NCI-H1436 (cell line): ENCODE results near the gene FARS2.
A peak's percentile ranks its signal among the peaks of the same experiment; 100 is the strongest.

ENCODE experiments used
- DNase-seq: peaks from one replicate; lab custom pipeline; 2025; lab: John Stamatoyannopoulos, UW

The FARS2 gene

DNA sequence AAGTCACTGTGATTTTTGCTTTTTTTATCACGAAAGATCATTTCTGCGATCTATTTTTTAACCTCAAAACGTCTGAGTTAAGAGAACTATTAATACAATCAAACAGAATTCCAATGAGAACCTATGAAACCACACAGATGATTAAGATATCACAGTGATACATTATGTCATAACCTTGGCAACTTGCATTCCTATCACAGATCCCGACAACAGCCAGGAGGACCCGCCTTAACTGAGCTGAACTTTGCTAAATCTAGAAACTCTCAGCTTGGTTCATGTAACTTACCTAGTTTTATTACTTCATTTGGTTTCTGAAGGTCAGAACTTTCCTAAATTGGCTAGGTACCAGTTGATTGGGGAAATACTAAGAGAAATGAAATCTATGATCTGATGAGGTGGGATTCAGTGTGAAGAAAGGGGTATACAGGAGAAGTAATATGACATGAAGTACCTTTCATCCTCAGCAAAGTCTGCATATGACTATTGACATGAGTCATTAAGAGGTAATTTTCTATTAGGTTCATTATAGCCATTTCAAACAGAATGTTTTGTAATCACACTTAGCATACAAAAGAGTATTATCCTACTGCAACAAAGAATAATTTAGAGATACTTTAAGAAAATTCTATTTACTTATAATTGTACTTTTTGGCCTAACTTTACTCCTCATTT is 11.7 kb upstream of the FARS2 start:
- DNase-seq: no peak

DNA sequence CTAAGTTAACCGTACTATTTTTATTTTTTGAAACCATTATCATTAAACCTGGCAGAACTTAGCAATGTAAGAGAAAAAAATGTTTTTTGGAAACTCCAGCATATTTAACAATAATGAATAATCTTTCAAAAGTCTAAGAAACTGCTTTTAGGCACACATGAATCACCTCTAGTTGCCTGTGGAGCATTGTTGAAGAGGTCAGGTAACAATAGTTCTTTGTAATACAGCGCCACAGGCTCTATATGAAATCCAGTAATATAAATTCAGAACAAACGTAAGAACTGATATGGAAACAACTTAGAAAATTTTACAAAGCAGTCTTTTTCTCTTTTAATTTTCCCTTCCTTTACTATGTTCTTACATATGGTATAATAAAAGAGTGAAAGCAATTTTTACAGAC is 10.9 kb upstream of the FARS2 start:
- DNase-seq: no peak

DNA sequence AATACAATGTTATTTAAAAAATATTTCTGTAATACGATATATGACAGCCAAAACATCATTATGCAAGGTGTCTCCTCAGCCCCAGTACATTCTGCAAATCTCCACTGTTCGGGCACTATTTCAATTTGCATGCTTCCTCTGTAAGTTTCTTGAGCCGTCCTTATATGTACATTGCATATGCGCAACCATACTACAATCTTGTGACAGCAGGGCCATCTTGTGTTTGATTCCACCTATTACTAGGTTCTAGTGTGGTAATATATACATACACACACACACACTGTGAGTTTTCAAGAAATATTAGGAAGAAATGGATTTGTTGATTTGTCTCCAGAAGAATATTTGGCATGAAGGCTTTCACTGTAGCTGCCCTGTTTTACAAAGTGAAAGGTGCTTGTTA is 10.4 kb upstream of the FARS2 start:
- DNase-seq: no peak

DNA sequence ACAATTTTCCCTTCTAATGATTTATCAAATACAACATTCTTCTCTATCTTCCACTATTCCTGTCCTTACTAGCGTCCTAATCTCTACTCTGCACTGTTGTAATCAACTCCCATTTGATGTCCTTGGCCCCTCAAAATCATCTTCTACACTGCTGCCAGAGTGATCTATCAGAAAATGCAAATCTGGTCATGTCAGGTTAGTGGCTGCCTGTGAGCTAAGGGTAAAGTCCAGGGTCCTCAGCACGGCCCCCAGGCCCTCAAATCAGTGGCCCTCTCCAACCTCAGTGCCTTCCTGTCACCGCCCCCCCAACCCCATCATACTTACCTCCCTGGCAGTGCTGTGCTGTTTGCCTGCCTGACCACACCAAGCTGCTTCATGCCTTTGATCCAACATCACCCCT is 4.4 kb upstream of the FARS2 start:
- no peak for DNase-seq

DNA sequence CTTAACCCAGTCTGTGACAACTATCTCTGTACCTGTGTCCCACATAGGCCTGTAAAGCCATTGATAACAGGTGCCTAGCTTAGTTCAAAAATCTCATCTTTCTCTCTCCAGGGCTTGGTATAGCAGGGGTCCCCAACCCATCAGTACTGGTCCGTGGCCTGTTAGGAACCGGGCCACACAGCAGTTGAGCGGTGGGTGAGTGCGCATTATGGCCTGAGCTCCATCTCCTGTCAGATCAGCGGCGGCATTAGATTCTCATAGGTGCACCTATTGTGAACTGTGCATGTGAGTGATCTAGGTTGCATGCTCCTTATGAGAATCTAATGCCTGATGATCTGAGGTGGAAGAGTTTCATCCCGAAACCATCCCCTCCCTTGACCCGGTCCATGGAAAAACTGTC is 3.9 kb upstream of the FARS2 start:
- no peak for DNase-seq

DNA sequence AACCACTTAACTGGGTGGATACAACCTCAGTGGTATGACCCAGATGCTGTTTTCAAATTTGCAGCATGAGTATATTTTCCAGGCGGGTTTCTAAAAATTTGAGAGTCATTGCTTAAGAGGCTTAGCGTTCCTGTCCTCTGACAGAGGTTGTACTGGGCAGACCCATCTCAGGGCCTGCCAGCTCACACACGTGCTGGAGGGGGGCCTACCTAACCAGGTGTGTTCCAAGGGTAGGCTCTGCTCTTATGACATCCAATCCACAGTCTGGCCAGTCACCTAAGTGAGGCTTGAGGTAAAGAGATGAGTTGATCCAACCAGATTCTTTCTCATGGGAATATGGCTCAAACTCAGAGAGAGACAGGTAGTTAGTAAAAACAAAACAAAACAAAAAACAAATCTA is 1.9 kb upstream of the FARS2 start:
- no peak for DNase-seq

DNA sequence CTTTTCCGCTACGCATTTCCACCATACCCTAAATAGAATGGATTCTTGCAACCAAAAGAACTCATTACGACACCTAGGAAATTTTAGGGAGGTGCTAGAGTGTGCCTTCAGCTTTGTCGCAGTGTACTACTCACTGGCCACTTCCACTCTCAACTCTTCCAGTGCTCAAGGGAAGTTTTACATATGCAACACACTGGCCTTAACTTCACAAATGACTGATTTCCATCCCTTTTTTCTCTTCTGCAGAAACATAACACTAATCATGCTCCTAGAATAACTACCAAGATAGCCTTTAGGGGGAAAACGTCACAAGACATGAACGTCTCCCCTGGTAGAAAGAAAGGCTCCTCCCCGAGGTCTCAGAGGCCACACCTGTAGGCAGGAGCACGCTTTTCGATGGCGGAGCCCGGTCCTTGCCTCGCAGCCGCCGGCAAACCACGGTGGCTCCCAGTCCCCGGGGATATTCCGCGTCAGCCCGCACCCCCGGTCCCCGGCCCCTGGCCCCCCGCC is 1.1 kb upstream of the FARS2 start:
- peak; percentile 56 for DNase-seq

DNA sequence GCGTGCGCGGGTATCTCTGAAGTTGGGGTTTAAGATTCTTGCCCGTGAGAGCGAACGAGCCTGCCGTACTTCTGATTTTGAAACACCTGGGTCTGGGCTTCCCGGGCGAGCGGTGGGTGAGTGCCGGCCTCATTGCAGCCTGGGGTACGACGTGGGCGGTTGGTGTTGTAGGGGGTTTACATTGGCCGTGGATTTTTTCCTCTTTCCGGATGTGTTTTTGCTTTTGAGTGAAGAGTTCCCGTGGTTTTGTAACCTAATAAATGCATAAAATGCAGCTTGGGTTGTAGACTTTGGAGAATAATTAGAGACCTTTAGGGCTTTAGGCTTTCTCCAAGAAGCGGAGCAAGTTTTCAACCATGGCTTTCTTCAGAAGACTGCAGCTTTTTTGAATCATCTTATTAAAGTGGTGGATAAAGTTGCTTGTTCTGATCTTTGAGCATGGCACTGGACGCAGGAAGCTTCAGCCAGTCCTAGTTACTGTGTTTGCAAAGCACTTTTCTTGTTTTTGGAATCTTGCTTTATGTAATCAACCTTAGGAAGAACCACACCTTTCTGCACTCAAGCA is 314 bp downstream of the FARS2 start:
- DNase-seq: no peak

DNA sequence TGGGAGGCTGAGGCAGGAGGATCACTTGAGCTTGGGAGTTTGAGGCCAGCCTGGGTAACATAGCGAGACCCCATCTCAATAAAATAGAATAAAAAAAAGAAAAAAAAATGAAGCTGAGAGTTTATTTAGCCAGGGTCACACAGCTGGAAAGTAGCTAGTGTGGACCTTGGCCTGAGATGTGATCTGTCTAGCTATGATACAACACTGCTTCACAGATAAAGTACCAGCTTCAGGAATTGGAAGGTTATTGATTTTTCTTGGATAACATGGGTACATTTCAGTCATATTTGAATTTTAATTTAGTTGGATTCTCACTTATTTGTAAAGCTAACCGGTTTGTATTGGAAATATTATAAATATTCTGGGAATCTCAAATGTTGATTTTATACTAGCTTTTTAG is 5.1 kb downstream of the FARS2 start:
- DNase-seq: no peak

DNA sequence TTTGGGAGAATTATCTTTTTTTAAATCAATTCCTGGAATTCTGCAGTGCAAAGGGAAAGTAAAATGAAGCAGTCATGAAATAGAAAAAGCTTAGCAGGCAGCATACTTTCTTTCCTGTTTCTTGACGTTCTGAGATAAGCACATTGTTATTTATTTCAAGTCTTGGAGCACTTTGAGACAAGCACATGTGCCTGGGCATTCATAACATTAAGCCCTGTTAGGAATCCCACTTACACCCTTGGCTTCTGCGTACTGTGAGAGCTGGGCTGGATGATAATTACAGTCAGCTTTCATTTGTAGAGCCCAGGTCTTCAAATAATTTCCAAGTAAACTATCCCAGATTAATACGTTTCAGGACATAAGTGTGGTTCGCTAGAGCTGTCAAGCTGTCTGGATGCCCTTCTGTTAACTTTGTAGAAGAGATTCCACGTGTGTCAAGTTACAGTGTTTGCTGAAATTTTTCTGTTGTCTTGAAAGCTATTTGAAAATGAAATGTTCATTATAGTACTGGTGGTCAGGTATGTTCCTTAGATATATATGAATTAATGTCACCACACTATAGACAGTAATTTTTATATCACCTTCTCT is 8.9 kb downstream of the FARS2 start:
- DNase-seq: no peak

DNA sequence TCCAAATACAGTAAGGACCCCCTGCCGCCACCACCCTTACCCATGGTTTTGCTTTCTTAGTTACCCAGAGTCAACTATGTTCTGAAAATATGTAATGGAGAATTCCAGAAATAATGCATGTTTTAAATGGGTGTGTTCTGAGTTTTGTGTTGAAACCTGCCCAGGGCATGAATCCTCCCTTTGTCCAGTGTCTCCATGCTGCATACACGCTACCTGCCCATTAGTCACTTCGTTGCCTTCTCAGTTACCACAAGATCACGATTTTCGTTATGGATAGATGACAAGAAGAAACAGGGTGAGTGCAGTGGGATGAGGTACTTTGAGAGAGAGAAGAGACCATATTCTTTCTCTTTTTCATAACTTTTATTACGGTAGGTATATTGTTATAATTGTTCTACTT is 10.6 kb downstream of the FARS2 start:
- DNase-seq: no peak

DNA sequence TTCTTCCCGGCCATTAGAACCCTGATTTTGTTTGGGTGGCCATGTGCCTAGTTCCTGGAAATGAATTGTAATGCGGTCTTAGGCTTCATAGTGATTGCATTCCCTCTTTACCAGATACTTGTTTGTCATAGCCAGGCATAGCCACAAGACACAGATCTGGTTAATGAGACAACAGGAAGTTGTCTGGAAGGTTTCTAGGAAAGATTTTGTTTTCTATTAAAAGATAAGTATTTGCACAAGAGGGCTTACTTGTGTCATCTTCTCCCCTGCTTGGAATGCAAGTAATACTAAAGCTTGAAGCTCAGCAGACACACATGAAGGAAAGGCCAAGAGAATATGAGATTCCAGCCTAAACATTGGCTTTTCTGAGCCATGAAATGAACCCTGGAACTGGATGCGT is 12.9 kb downstream of the FARS2 start:
- no peak for DNase-seq

DNA sequence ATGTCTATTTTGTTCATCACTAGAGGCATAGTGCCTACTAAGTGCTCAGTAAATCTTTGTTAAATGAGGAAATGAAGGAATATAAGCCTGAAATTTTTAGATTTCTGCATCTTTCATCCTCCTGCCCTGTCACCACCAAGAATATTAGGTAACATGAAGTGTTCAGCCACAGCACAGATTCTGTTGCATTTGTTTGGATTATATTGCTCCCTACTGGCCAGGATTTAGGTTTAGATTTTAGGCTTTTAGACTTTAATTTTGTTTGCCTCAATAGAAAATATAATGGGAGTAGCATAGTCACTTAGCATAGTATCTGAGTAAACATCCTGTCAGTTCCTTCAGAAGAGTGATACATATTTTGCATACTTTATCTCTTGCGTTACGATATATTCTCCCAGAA is 14.2 kb downstream of the FARS2 start:
- no peak for DNase-seq

DNA sequence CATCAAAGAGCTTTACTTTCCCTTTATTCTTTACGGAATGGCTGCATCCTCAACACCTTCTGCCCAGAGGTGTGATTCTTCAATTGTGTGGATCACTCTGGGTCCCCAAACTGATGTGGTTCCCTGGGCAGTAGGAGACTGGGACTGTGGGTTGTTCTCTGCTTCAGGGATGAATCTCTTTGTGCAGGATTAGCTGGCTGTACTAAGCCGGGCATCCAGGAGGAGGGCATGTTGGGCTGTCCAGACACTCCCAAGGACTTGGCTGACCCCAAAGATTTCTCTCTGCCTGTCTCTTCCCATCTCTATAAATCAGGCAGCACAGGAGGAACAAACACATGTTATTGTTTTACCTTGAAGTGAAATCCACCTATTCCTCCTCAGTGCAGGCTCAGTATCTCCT is 15.3 kb downstream of the FARS2 start:
- DNase-seq: no peak

DNA sequence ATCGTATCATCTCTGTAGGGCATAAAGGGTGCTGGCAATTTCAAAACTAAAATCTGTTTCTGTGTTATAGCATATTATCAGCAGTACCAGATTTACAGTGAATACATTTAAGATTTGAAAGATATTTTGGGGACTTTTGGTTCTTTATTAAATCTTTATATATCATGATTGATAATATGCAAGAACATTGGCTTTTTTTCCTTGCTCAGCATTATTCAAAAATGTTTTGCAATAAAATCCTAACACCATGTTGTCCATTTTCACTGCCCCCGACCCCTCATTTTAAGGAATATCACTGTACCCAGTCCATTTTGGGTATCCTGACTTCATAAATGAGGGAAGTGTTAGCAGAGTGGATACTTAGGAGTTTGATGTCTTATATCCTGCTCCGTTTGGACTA is 16.3 kb downstream of the FARS2 start:
- no peak for DNase-seq

DNA sequence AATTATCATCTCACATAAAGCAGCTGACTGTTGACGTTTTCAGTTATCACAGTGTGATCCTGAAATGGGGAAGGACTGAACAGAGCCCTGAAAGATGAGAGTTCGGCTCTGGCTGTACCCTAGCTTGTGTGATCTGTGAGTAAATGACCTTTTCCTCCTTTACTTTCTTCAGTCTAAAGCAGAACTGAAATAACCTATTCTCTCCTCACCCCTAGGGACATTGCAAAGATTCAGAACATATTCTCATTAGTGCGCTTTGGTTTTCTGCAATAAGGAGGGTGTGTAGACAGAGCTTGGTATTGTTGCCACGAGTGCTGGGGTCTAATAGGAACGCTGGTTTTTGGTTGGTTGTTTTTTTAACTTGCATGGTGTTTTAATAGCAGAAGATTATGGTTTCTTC is 16.7 kb downstream of the FARS2 start:
- no peak for DNase-seq

DNA sequence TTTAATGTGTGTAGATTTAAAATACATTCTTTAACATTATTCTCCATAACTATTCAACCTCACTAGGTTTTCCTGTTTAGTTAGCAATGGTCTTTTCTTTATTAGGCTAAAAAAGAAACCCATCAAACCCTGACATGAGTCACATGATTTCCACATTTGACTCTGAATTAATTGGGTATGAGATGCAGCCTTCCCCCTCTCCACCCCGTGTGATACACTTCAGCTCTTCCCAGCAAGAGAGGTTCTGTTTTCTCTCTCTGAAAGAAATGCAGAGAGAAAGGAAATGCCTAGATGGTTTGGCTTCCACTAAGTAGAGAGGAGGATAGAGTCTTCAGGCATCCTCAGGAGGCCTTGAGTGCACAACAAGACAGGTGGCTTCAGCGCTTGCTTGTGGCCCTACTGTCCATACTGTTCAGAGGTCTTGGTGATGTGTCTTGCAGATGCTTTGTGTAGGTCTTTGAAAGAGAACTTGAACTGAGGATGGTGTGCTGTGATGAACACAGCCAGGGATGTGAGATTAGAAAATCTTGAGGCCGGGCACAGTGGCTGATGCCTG is 17.3 kb downstream of the FARS2 start:
- no peak for DNase-seq

DNA sequence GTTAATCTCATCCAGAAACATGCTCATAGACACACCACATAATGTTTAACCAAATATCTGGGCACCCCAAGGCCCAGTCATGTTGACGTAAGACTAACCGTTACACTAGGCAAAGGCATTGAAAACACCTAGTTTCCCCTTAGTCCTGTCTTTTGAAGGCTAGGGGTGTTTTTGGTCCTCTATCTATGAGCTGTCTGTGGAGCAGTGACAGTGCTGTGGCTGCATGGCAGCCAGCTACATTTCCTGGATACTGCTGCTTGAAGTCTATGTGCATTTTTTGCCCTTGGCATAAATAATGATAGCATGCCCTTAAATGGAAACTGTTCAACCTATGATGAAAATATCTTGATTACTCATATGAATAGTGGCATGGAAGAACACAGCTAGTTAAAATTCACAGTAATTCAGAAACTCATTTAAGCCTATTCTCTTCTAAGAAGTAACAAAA is 18.6 kb downstream of the FARS2 start:
- no peak for DNase-seq

DNA sequence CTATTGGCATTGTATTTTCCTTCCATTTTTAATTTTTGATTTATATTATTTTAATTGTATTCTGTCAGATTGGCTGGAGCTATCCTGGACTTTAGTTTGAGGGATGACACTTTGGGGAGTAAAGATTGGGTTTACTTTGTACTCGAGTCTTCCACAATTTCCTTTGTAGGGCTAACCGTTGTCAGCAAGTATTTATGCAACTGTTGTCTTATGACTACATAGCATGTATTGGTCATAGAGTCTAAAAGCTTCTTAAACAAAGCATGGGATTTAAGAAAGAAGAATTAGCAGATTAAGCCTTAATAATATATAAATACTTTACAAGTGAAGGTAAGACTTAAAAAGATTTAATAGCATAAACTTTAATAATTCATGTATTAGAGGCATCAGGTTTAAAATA is 19.6 kb downstream of the FARS2 start:
- no peak for DNase-seq

DNA sequence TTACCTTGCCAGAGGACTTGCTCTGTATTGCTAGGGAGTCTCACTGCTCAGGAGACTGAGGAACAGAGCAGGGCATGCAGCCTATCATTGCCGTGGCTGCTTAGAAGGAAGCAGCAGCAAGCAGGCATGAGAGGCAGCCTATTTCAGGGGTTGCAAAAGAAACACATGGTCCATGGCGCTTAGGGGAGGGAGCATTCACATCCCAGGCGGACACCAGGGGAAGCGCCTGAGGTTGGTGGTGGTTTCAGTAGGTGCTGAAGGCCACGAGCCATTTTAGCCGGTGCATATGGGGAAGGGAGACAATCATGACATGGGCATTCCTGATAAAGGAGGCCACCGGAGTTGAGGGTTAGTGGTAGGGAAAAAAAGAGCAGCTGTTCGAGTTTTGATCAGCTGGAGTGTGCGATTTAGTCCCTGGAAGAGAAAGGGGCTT is 20.9 kb downstream of the FARS2 start:
- no peak for DNase-seq

DNA sequence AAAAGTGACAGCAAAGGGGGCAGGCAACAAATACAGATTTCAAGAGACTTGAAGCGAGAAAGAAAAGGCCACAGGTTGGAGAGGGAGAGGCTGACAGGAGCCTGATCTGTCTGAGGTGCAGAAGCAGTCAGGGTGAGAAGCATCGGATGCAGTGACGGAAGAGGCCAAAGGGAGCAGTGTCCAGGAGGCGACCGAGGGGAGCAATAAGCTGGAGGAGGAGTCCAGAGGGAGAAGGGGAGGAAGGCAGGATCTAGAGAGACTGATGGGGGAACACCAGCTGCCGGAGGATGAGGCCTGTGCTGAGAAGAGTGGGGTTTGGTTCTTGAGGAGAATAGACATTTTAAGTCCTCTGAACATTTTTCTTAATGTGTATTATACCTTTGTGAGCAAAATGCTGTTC is 23.8 kb downstream of the FARS2 start:
- no peak for DNase-seq

DNA sequence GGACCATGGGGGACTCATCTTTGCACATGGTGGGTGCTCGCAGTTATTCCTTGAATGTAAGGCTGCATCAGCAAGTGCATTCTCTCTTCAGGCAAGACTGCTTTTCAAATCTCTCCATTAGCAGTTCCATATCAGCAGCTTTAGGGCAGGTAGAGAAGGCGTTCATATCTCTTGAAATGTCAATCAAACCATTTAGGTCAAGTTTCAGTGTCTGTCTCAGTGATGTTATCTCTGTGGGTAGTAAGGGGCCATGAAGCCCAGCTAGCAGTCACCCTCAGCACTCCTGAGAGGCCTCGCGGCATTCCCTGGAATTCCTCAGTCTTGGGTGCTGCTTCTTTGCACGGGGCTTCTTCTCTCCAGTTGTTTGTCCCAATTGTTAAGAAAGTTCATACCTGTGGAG is 24.2 kb downstream of the FARS2 start:
- no peak for DNase-seq

DNA sequence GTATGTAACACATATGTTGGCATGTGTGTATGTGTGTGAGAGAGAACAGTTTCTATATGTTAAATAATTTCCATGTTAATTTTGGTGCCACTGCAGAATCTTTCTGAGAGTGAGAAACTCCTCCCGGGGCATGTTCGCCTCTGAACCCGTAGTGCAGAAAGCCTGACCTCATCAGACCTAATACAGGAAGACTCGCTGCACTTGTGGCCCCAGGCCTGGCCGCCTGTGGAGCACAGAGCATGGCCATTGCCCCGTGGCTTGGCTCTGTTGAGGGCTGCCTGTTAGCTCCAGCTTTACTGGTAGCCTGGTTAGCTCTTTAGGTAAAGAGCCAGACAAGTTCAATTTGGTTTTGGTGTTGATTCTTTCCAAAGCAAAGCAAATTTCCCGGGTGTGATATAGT is 25.5 kb downstream of the FARS2 start:
- DNase-seq: no peak
